Lower lobe of right lung (tissue), 2 donors: ENCODE results near the gene BRPF1. TPM values are rescaled to one million over a fixed set of nuclear protein-coding genes. Genes with fewer than 3 reads are reported as not detected.

Source experiments
- ATAC-seq, 2 donors: fragments of 200-7000 bp; cut with Tn5 transposase; one replicate each; pipeline ENCODE4 v1.9.1; 2020 to 2022; ENCODE audit warnings: mild to moderate bottlenecking in 2 of 2, moderate library complexity in 2 of 2
- DNase-seq: peaks from one replicate; pipeline ENCODE4 v3.0.0-alpha.2; 2020
- H3K27ac ChIP-seq: fragments of 200-600 bp; one replicate; pipeline ENCODE4 v1.8.0; 2022
- H3K27me3 ChIP-seq: fragments of 200-600 bp; one replicate; pipeline ENCODE4 v1.8.0; 2022; ENCODE audit warnings: low read depth
- H3K36me3 ChIP-seq: fragments of 200-600 bp; one replicate; pipeline ENCODE4 v1.8.0; 2022; ENCODE audit warnings: mild to moderate bottlenecking
- H3K4me1 ChIP-seq: fragments of 200-600 bp; one replicate; pipeline ENCODE4 v1.8.0; 2022
- H3K4me3 ChIP-seq: fragments of 200-600 bp; one replicate; pipeline ENCODE4 v1.8.0; 2022; ENCODE audit warnings: mild to moderate bottlenecking
- H3K9me3 ChIP-seq: fragments of 200-600 bp; one replicate; pipeline ENCODE4 v1.8.0; 2022
- intact Hi-C: fragments of 100-400 bp; cut with DNase I; formaldehyde crosslinking; loops from one replicate; pipeline ENCODE4 v1.11.0; 2022
- total RNA-seq: library from RNA; stranded (reverse); fragmentation: NEBNext Ultra II Directional; extraction: Animal tissue kit (Norgen Biotek cat#: 25700); gene quantifications from one replicate; pipeline ENCODE4 v1.2.1, GENCODE V29; 2021
- TF ChIP-seq, protein P1 (sequence below): fragments of 200-600 bp; IDR thresholded peaks from one replicate; pipeline ENCODE4 v1.8.0; 2022; ENCODE audit warnings: antibody characterized with exemption, mild to moderate bottlenecking
- donor health status: DM: no; HTN: yes; CAD: no; lungs with severe emphysema.

The BRPF1 gene
- total RNA-seq, 1 donor from 2014 or later, result 22.3 TPM

DNA sequence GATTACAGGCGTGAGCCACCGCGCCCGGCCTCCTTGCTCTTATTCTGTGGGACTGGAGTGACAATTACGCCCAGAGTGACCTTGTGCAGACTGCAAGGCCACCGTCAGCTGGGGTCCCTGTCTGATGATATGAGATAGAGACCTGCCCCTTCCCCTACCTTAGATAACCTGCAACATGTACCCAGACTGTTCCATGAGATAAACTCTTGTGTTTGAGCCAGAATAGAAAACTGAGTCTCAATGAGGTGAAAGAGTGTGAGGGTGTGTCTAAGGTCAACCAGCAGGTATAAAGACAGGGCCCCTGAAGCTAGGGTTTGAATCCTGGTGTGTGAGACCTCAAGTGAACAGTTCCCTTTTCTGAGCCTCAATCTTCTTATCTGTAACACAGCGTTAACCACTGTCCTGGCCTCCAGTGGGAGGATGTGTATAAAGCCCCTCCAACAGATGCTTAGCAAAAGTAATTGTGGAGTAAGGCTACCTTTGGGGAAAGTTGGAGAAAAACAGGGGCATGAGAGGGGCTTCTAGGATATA lies 54.7 kb downstream of the BRPF1 start:
- TF ChIP-seq, protein P1, sequence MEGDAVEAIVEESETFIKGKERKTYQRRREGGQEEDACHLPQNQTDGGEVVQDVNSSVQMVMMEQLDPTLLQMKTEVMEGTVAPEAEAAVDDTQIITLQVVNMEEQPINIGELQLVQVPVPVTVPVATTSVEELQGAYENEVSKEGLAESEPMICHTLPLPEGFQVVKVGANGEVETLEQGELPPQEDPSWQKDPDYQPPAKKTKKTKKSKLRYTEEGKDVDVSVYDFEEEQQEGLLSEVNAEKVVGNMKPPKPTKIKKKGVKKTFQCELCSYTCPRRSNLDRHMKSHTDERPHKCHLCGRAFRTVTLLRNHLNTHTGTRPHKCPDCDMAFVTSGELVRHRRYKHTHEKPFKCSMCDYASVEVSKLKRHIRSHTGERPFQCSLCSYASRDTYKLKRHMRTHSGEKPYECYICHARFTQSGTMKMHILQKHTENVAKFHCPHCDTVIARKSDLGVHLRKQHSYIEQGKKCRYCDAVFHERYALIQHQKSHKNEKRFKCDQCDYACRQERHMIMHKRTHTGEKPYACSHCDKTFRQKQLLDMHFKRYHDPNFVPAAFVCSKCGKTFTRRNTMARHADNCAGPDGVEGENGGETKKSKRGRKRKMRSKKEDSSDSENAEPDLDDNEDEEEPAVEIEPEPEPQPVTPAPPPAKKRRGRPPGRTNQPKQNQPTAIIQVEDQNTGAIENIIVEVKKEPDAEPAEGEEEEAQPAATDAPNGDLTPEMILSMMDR, result no peak
- peaks cover 95% of the 10 kb centered on the region for H3K36me3 ChIP-seq
- intact Hi-C loops, result no loop called here

GRCh38 chr3:9786825-9787669 lies 55.5 kb downstream of the BRPF1 start:
- DNase-seq, result no peak
- intact Hi-C loops, result no loop called here
- Histone ChIP-seq H3K4me1 (peaks cover 14% of the 10 kb centered on the region), H3K9me3 (no peaks in the 10 kb centered on the region), H3K27ac (no peak overlapping the region), H3K4me3 (no peak overlapping the region), H3K27me3 (no peaks in the 10 kb centered on the region), H3K36me3 (peaks cover 87% of the 10 kb centered on the region)
- ATAC-seq, result no peak
- TF ChIP-seq, protein P1, result peak; percentile 40

More for the DNA sequence above, 54.7 kb downstream of the BRPF1 start:
- ATAC-seq (no peak), DNase-seq (no peak)
- Histone ChIP-seq H3K4me1 (peaks cover 7% of the 10 kb centered on the region), H3K4me3 (no peak overlapping the region), H3K9me3 (no peaks in the 10 kb centered on the region), H3K27ac (no peak overlapping the region), H3K27me3 (no peaks in the 10 kb centered on the region)

DNA sequence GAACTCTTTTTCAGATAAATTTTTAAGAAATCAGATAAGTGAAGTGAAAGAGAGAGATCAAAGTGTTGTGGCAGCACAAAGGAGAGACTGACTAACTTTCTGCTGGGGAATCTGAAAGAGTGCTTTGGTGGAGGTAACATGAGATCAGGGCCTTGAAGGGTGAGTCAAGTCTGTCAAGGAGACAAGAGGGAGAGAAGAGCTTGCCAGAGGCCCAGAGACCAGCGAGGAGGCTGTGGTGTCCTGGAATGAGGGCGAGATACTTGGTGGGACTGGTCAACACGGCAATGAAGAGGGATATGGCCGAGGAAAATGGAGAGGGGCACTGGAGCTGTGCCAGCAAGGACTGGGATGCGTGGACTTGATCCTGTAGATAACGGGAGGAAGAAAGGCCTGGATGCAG lies 56.2 kb downstream of the BRPF1 start:
- H3K4me3 ChIP-seq, result no peak overlapping the region
- no peaks in the 10 kb centered on the region for H3K9me3 ChIP-seq
- intact Hi-C loops, result no loop called here
- H3K36me3 ChIP-seq, result peaks cover 81% of the 10 kb centered on the region
- TF ChIP-seq, protein P1, result no peak
- DNase-seq (no peak), ATAC-seq (no peak)
- H3K27ac ChIP-seq, result no peak overlapping the region
- H3K4me1 ChIP-seq, result peaks cover 14% of the 10 kb centered on the region
- no peaks in the 10 kb centered on the region for H3K27me3 ChIP-seq

DNA sequence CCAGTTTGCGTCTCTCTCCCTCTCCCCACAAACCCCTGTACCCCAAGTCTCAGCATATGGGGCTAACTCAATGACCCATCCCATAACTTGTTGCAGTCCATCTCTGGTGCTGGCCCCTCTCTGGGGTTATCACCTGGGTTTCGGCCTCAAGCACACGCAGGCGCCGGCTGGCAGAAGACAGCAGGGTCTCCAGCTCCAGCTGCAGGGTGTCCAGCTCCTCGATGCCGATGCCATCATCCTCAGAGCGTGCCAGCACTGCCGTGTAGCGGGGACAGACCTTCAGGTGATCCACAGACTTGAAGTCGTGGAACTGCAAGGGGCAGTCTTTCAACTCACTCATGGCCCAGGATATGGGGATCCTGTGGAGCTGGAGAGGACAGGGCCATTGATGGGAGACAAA lies 59.6 kb downstream of the BRPF1 start:
- H3K36me3 ChIP-seq, result peaks cover 71% of the 10 kb centered on the region
- no peaks in the 10 kb centered on the region for H3K27me3 ChIP-seq
- intact Hi-C loops, result no loop called here
- no peaks in the 10 kb centered on the region for H3K9me3 ChIP-seq
- H3K4me1 ChIP-seq, result peaks cover 40% of the 10 kb centered on the region
- H3K27ac ChIP-seq, result peak overlapping the region; percentile 99
- no peak for DNase-seq
- peak overlapping the region; percentile 100 for H3K4me3 ChIP-seq
- no peak for ATAC-seq
- TF ChIP-seq, protein P1, result no peak

DNA sequence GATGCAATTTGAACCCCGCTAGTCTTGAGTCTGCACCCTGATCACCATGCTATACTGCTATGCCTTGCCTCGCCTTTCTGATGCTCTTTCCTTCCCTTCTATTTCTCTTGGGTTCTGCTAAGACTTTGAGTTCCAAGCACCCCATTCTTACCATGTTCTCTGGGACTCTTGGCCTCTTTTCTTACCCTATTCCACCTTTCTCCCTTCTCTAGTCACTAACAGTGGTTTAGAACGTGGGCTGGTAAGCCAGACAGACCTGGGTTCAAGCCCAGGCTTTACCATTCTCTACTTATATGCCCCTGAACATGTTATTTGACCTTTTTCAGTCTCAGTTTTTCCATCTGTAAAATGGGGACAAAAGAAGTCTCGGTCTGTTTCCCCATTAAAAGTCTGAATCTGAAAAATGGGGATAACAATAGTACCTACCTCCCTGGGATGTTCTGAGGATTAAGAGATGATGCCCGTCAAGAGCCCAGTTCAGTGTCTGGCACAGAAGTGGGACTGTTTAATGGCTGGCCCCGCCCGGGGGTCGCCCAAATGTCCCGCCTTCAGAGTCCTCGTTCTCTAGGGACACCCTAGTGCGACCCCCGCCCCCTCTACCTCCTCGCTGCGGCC lies 60.4 kb downstream of the BRPF1 start:
- Histone ChIP-seq H3K4me3 (peak overlapping the region; percentile 100), H3K27ac (peak overlapping the region; percentile 99), H3K27me3 (no peaks in the 10 kb centered on the region), H3K4me1 (peaks cover 45% of the 10 kb centered on the region), H3K36me3 (peaks cover 71% of the 10 kb centered on the region), H3K9me3 (no peaks in the 10 kb centered on the region)
- ATAC-seq (no peak), DNase-seq (no peak)
- TF ChIP-seq, protein P1, result no peak
- intact Hi-C loops, result no loop called here
